ENCODE data around the gene ARHGAP40.

ARHGAP40 gene

GRCh38 chr20:38569747-38570525 is 31.7 kb upstream of the ARHGAP40 start:
- TF ChIP-seq PATZ1 (CRISPR knock-in tag; IDR thresholded peaks at IDR 0.05; ENCODE audit: borderline replicate concordance) (no peak), ZNF70 (CRISPR knock-in tag; IDR thresholded peaks at IDR 0.05) (no peak), ZFP3 (CRISPR knock-in tag; IDR thresholded peaks at IDR 0.05) (no peak), GLIS3 (CRISPR knock-in tag; IDR thresholded peaks at IDR 0.05) (no peak), RARB (CRISPR knock-in tag; IDR thresholded peaks at IDR 0.05) (no peak), ZFP30 (CRISPR knock-in tag; IDR thresholded peaks at IDR 0.05) (no peak), BACH2 (CRISPR knock-in tag; IDR thresholded peaks at IDR 0.05; ENCODE audit: borderline replicate concordance) (no peak), ARNTL (CRISPR knock-in tag; IDR thresholded peaks at IDR 0.05; ENCODE audit: borderline replicate concordance, low read depth) (no peak), CSDC2 (CRISPR knock-in tag; IDR thresholded peaks at IDR 0.05) (no peak), POU6F1 (CRISPR knock-in tag; IDR thresholded peaks at IDR 0.05; ENCODE audit: borderline replicate concordance, low read depth) (no peak), ZNF8 (CRISPR knock-in tag; IDR thresholded peaks at IDR 0.05) (no peak), ISL1 (CRISPR knock-in tag; IDR thresholded peaks at IDR 0.05) (no peak), CREB5 (CRISPR knock-in tag; IDR thresholded peaks at IDR 0.05; ENCODE audit: low read depth) (no peak), TCF4 (CRISPR knock-in tag; IDR thresholded peaks at IDR 0.05; ENCODE audit: borderline replicate concordance) (no peak)
- no peak for ATAC-seq

DNA sequence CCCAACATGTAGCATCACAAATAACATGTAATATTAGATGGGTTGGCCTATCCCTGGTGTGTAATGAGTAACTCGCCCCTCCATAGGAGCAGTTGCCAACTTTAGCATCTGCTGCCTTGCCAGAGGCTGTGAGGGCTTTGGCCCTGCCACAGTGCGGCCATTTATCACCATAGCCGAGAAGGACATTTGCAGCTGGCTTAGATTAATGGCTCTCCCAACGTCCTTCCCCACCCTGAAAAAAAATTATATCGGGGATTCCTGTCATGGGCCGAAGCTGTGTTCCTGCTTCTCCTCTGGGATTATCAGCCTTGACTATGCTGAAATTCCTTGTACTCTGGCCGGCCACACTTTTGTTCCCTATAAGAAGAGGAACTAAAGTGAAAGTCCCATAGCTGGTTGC is 28.2 kb upstream of the ARHGAP40 start:
- peak; percentile 22; the same call in 1 of the 3 replicates for ATAC-seq
- TF ChIP-seq TOX (CRISPR knock-in tag; IDR thresholded peaks at IDR 0.05; ENCODE audit: borderline replicate concordance) = no peak
- TF ChIP-seq ZC3H10 (CRISPR knock-in tag; IDR thresholded peaks at IDR 0.05) = no peak
- TF ChIP-seq SNAI2 (CRISPR knock-in tag; IDR thresholded peaks at IDR 0.05) = no peak
- TF ChIP-seq GLIS3 (CRISPR knock-in tag; IDR thresholded peaks at IDR 0.05) = no peak
- TF ChIP-seq TCF4 (CRISPR knock-in tag; IDR thresholded peaks at IDR 0.05; ENCODE audit: borderline replicate concordance) = 0 out of 2 replicates have a peak, but pooled peaks have one; percentile 12
- TF ChIP-seq ESRRG (CRISPR knock-in tag; IDR thresholded peaks at IDR 0.05) = no peak
- TF ChIP-seq CSDC2 (CRISPR knock-in tag; IDR thresholded peaks at IDR 0.05) = no peak

GRCh38 chr20:38579219-38579910 is 22.2 kb upstream of the ARHGAP40 start:
- ATAC-seq = peak; percentile 32
- no peak for TF ChIP-seq ZC3H10 (CRISPR knock-in tag; IDR thresholded peaks at IDR 0.05)
- no peak for TF ChIP-seq PPARA (CRISPR knock-in tag; IDR thresholded peaks at IDR 0.05; ENCODE audit: borderline replicate concordance)
- TF ChIP-seq GLIS3 (CRISPR knock-in tag; IDR thresholded peaks at IDR 0.05) = no peak
- no peak for TF ChIP-seq SNAI2 (CRISPR knock-in tag; IDR thresholded peaks at IDR 0.05)
- TF ChIP-seq CSDC2 (CRISPR knock-in tag; IDR thresholded peaks at IDR 0.05) = no peak
- TF ChIP-seq CSRNP3 (CRISPR knock-in tag; IDR thresholded peaks at IDR 0.05) = no peak
- no peak for TF ChIP-seq ISL1 (CRISPR knock-in tag; IDR thresholded peaks at IDR 0.05)
- TF ChIP-seq ZNF8 (CRISPR knock-in tag; IDR thresholded peaks at IDR 0.05) = no peak
- no peak for TF ChIP-seq ZNF565 (CRISPR knock-in tag; conservative IDR thresholded peaks at IDR 0.05; ENCODE audit: low read depth)
- TF ChIP-seq CREB5 (CRISPR knock-in tag; IDR thresholded peaks at IDR 0.05; ENCODE audit: low read depth) = no peak
- TF ChIP-seq, protein P1, sequence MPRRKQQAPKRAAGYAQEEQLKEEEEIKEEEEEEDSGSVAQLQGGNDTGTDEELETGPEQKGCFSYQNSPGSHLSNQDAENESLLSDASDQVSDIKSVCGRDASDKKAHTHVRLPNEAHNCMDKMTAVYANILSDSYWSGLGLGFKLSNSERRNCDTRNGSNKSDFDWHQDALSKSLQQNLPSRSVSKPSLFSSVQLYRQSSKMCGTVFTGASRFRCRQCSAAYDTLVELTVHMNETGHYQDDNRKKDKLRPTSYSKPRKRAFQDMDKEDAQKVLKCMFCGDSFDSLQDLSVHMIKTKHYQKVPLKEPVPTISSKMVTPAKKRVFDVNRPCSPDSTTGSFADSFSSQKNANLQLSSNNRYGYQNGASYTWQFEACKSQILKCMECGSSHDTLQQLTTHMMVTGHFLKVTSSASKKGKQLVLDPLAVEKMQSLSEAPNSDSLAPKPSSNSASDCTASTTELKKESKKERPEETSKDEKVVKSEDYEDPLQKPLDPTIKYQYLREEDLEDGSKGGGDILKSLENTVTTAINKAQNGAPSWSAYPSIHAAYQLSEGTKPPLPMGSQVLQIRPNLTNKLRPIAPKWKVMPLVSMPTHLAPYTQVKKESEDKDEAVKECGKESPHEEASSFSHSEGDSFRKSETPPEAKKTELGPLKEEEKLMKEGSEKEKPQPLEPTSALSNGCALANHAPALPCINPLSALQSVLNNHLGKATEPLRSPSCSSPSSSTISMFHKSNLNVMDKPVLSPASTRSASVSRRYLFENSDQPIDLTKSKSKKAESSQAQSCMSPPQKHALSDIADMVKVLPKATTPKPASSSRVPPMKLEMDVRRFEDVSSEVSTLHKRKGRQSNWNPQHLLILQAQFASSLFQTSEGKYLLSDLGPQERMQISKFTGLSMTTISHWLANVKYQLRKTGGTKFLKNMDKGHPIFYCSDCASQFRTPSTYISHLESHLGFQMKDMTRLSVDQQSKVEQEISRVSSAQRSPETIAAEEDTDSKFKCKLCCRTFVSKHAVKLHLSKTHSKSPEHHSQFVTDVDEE (CRISPR knock-in tag; IDR thresholded peaks at IDR 0.05) = no peak
- TF ChIP-seq PATZ1 (CRISPR knock-in tag; IDR thresholded peaks at IDR 0.05; ENCODE audit: borderline replicate concordance) = no peak
- no peak for TF ChIP-seq ZFP30 (CRISPR knock-in tag; IDR thresholded peaks at IDR 0.05)
- no peak for TF ChIP-seq ESRRG (CRISPR knock-in tag; IDR thresholded peaks at IDR 0.05)
- TF ChIP-seq ZFP3 (CRISPR knock-in tag; IDR thresholded peaks at IDR 0.05) = no peak
- TF ChIP-seq ZNF70 (CRISPR knock-in tag; IDR thresholded peaks at IDR 0.05) = no peak
- TF ChIP-seq TOX (CRISPR knock-in tag; IDR thresholded peaks at IDR 0.05; ENCODE audit: borderline replicate concordance) = no peak
- TF ChIP-seq RARB (CRISPR knock-in tag; IDR thresholded peaks at IDR 0.05) = no peak
